Measurements from ENCODE around the gene MLN.
A peak's percentile ranks its signal among the peaks of the same experiment; 100 is the strongest.

The MLN gene

DNA sequence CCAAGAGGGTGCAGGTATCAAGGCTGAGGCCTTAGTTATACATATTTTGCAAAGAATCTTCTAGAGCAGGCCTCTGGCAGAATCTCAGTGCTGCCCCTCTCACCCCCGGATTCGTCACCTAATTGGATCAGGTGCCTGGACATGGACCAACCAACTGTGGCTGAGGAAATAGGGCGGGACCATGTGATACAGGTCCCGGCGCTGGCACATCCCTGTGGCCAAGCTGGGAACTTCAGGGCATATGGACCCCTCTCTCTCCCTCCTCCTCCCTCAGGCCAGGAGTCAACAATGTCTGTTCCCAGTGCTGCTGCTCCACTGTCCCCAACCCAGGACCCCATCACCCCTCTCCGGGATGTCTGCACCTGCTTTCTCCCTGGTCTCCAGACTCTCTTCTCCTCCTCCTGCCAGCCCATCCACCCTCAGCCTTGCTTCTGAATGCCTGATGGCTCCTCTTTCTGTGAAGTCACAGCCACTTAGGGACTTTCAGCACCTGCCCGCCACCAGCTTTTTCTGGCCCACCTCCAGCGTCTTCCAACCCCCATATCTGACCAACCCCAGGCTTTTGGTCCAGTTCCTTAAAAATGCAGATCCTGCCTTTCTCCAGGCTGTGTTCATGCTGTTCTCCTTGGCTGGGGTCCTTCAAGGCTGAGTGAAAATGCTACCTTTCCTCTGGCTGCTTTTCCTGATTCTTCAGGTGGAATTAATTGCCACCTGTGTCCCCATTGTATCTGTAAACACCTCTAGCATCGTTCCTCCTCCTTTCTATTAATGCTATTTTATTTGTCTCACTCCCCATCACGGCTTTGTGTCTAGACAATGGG lies 19.0 kb upstream of the MLN start:
- Histone ChIP-seq H3K9ac (ENCODE audit: low read length) (no peak overlapping the region), H3K9me3 (ENCODE audit: control insufficient read depth, insufficient read depth, low read depth, low read length) (no peaks in the 10 kb centered on the region), H3K36me3 (ENCODE audit: control insufficient read depth, insufficient read depth, low read length) (no peaks in the 10 kb centered on the region), H3K4me1 (ENCODE audit: control insufficient read depth, insufficient read depth, low read length) (peaks cover 20% of the 10 kb centered on the region), H3K27me3 (ENCODE audit: control insufficient read depth, insufficient read depth, low read length) (peaks cover 2% of the 10 kb centered on the region; the same call in 1 of the 2 replicates), H3K4me3 (ENCODE audit: low read depth, low read length) (no peak overlapping the region), H3K27ac (ENCODE audit: low read depth, low read length) (no peak overlapping the region)

DNA sequence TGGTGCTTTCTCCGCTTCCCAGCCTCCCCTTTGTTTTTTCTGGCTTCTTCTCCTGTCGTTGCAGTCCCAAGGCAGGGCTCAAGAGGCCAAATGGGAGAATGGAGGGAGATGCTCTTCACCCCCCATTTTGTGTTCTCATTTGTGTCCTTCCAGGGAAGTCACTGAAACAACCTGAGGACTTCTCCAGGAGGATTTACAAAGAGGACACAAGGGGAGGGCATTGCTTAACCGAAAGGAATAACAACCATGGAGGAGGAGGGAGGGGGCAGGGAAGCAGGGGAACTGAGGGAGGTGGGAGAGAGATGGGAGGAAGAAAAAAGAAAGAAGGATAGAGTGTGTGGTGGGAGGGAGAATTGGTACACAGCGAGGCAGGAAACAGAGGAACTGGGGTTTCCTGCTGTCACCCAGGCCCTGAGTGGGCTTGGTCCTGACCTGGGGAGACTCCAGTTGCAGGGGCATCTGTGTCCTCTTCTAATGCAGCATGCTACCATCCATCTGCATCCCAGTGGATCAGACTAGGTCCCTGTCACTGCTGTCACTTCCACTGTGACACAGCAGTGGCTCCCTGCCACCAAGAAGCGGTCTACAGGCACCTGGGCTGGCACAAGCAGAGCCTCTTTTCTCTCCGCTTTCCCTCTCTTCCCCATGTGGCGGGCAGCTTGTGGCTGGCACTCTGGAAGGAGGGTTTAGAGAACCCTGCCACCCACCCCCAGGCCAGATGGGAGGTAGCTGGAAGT lies 17.1 kb upstream of the MLN start:
- no peaks in the 10 kb centered on the region for H3K9me3 ChIP-seq (ENCODE audit: control insufficient read depth, insufficient read depth, low read depth, low read length)
- H3K4me1 ChIP-seq (ENCODE audit: control insufficient read depth, insufficient read depth, low read length): peaks cover 16% of the 10 kb centered on the region
- H3K27ac ChIP-seq (ENCODE audit: low read depth, low read length): no peak overlapping the region
- peaks cover 2% of the 10 kb centered on the region; the same call in 1 of the 2 replicates for H3K27me3 ChIP-seq (ENCODE audit: control insufficient read depth, insufficient read depth, low read length)
- H3K36me3 ChIP-seq (ENCODE audit: control insufficient read depth, insufficient read depth, low read length): no peaks in the 10 kb centered on the region
- H3K9ac ChIP-seq (ENCODE audit: low read length): no peak overlapping the region
- no peak overlapping the region for H3K4me3 ChIP-seq (ENCODE audit: low read depth, low read length)

DNA sequence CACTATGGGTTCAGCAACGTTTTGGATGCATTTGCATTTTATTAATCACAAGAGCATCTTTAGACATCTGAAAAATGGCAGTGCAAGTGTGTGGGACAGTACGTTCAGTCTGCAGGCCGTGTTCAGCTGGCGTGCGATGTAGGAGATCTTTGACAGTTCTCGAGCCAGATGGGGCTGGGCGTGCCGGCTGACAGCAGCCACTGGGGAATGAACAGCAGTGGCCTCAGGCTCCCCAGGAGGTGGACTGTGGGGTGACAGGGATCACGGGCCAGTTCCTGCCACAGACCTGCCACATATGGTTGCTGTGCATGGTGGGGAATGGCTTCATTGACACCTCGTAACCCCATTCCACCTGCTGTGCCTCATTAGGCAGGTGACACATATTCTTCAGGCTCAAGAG lies 16.4 kb upstream of the MLN start:
- Histone ChIP-seq H3K9ac (ENCODE audit: low read length) (no peak overlapping the region), H3K9me3 (ENCODE audit: control insufficient read depth, insufficient read depth, low read depth, low read length) (no peaks in the 10 kb centered on the region), H3K4me3 (ENCODE audit: low read depth, low read length) (no peak overlapping the region), H3K27me3 (ENCODE audit: control insufficient read depth, insufficient read depth, low read length) (peaks cover 2% of the 10 kb centered on the region; the same call in 1 of the 2 replicates), H3K4me1 (ENCODE audit: control insufficient read depth, insufficient read depth, low read length) (peaks cover 21% of the 10 kb centered on the region), H3K27ac (ENCODE audit: low read depth, low read length) (no peak overlapping the region), H3K36me3 (ENCODE audit: control insufficient read depth, insufficient read depth, low read length) (no peaks in the 10 kb centered on the region)

DNA sequence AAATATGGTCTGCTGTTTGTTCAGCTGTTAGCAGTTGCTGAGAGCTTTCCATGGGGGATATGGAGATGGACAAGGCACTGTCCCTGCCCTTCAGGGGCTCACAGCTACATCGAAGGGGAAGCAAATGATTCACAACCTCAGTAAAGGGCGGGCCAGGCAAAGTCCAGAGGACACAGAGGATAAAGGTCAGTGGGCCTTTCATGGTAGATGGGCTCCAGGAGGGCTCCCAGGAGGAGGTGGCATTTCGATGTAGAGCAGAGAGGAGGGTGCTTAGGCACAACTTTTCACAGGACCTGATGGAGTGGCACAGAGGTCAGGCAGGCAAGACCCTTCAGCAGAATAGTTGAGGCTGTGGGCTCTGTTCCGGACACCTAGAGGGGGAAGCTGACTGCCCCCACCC lies 15.2 kb upstream of the MLN start:
- H3K27ac ChIP-seq (ENCODE audit: low read depth, low read length): no peak overlapping the region
- peaks cover 26% of the 10 kb centered on the region for H3K4me1 ChIP-seq (ENCODE audit: control insufficient read depth, insufficient read depth, low read length)
- H3K4me3 ChIP-seq (ENCODE audit: low read depth, low read length): no peak overlapping the region
- H3K36me3 ChIP-seq (ENCODE audit: control insufficient read depth, insufficient read depth, low read length): no peaks in the 10 kb centered on the region
- peaks cover 2% of the 10 kb centered on the region; the same call in 1 of the 2 replicates for H3K27me3 ChIP-seq (ENCODE audit: control insufficient read depth, insufficient read depth, low read length)
- H3K9me3 ChIP-seq (ENCODE audit: control insufficient read depth, insufficient read depth, low read depth, low read length): no peaks in the 10 kb centered on the region
- no peak overlapping the region for H3K9ac ChIP-seq (ENCODE audit: low read length)

DNA sequence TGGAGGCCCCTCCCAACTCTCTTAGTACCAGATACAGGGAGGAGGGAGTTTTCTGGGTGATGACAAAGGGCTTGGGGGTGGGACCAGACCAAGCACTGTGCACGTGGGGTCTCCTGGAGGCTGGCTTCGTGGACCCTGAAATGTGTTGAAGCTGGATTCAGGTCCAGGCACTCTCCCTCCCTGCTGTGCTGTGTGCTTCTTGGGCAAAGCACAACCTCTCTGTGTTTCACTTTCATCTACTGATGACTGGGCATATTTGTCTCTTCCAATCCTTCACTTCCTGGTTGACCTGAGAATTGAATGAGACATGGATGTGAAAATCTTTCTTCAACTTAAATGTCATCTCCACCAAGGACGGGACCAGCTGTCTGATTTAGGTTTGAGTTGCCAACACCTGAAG lies 14.5 kb upstream of the MLN start:
- H3K36me3 ChIP-seq (ENCODE audit: control insufficient read depth, insufficient read depth, low read length): no peaks in the 10 kb centered on the region
- peaks cover 2% of the 10 kb centered on the region; the same call in 1 of the 2 replicates for H3K27me3 ChIP-seq (ENCODE audit: control insufficient read depth, insufficient read depth, low read length)

DNA sequence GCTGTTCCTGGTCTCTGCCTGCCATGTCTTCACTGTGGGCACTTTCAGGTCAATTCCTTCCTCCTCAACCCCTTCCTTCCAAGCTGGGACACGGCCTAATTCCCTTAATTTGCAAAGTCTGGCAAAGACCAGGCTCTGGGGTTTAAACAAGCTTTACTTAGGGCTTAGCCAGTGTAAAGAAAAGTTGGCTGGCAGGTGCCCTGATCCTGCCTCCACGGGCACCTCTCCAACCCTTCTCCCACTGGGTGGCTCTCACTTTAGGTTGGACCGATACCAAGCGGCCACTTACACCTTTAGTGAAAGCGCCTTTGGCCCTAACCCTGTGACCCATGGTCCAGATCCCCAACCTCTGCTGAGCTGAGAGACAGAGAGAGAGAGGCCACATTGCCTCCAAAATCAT lies 13.7 kb upstream of the MLN start:
- Histone ChIP-seq H3K27me3 (ENCODE audit: control insufficient read depth, insufficient read depth, low read length) (peaks cover 2% of the 10 kb centered on the region; the same call in 1 of the 2 replicates), H3K4me3 (ENCODE audit: low read depth, low read length) (no peak overlapping the region)

More for the DNA sequence above, 14.5 kb upstream of the MLN start:
- no peak overlapping the region for H3K4me3 ChIP-seq (ENCODE audit: low read depth, low read length)
- H3K27ac ChIP-seq (ENCODE audit: low read depth, low read length): no peak overlapping the region
- no peaks in the 10 kb centered on the region for H3K9me3 ChIP-seq (ENCODE audit: control insufficient read depth, insufficient read depth, low read depth, low read length)
- no peak overlapping the region for H3K9ac ChIP-seq (ENCODE audit: low read length)
- peaks cover 33% of the 10 kb centered on the region for H3K4me1 ChIP-seq (ENCODE audit: control insufficient read depth, insufficient read depth, low read length)

DNA sequence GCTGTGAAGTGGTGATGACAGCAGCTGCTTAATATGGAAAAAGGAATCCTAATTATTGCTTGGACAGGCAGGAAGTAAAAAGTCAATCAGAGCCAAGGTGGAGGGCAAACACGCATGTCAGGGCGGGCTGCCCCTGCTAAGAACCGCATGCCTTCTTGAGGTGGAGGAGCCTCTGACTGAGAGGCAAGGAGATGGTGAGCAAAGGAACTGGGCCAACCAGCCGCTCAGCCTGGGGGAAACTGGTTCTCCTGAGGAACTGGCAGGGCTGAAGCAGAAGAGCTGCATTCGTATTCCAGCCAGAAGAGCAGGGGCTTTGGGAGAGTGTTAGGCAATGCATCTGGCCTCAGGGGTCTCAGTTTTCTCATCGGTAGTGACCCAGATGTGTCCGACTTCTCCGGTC lies 13.1 kb upstream of the MLN start:
- Histone ChIP-seq H3K9ac (ENCODE audit: low read length) (no peak overlapping the region), H3K36me3 (ENCODE audit: control insufficient read depth, insufficient read depth, low read length) (no peaks in the 10 kb centered on the region), H3K27me3 (ENCODE audit: control insufficient read depth, insufficient read depth, low read length) (peaks cover 2% of the 10 kb centered on the region; the same call in 1 of the 2 replicates), H3K9me3 (ENCODE audit: control insufficient read depth, insufficient read depth, low read depth, low read length) (no peaks in the 10 kb centered on the region), H3K4me1 (ENCODE audit: control insufficient read depth, insufficient read depth, low read length) (peaks cover 39% of the 10 kb centered on the region), H3K4me3 (ENCODE audit: low read depth, low read length) (no peak overlapping the region), H3K27ac (ENCODE audit: low read depth, low read length) (no peak overlapping the region)

More for the DNA sequence above, 13.7 kb upstream of the MLN start:
- Histone ChIP-seq H3K9ac (ENCODE audit: low read length) (no peak overlapping the region), H3K9me3 (ENCODE audit: control insufficient read depth, insufficient read depth, low read depth, low read length) (no peaks in the 10 kb centered on the region), H3K27ac (ENCODE audit: low read depth, low read length) (no peak overlapping the region), H3K4me1 (ENCODE audit: control insufficient read depth, insufficient read depth, low read length) (peaks cover 33% of the 10 kb centered on the region), H3K36me3 (ENCODE audit: control insufficient read depth, insufficient read depth, low read length) (no peaks in the 10 kb centered on the region)

DNA sequence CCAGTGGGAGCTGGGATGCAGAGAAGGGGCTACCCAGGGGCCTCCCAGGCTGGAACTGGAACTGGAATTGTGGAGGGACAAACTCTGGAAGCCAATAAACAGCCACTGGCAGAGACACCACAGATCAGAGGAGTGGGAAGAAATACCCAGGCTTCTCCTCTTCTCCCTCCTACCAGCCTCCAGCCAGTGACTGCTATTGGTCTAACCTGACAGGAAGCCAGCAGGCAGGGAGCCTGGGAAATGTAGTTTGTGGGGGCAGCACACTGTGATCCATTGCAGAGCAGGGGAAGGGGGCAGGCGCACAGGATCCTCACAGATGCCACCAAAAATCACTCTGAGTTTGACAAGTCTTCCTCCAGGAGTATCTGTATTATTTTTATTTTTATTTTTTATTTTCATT lies 12.1 kb upstream of the MLN start:
- Histone ChIP-seq H3K27me3 (ENCODE audit: control insufficient read depth, insufficient read depth, low read length) (no peaks in the 10 kb centered on the region), H3K27ac (ENCODE audit: low read depth, low read length) (no peak overlapping the region), H3K36me3 (ENCODE audit: control insufficient read depth, insufficient read depth, low read length) (no peaks in the 10 kb centered on the region), H3K9me3 (ENCODE audit: control insufficient read depth, insufficient read depth, low read depth, low read length) (no peaks in the 10 kb centered on the region), H3K9ac (ENCODE audit: low read length) (no peak overlapping the region), H3K4me1 (ENCODE audit: control insufficient read depth, insufficient read depth, low read length) (peaks cover 49% of the 10 kb centered on the region), H3K4me3 (ENCODE audit: low read depth, low read length) (no peak overlapping the region)

DNA sequence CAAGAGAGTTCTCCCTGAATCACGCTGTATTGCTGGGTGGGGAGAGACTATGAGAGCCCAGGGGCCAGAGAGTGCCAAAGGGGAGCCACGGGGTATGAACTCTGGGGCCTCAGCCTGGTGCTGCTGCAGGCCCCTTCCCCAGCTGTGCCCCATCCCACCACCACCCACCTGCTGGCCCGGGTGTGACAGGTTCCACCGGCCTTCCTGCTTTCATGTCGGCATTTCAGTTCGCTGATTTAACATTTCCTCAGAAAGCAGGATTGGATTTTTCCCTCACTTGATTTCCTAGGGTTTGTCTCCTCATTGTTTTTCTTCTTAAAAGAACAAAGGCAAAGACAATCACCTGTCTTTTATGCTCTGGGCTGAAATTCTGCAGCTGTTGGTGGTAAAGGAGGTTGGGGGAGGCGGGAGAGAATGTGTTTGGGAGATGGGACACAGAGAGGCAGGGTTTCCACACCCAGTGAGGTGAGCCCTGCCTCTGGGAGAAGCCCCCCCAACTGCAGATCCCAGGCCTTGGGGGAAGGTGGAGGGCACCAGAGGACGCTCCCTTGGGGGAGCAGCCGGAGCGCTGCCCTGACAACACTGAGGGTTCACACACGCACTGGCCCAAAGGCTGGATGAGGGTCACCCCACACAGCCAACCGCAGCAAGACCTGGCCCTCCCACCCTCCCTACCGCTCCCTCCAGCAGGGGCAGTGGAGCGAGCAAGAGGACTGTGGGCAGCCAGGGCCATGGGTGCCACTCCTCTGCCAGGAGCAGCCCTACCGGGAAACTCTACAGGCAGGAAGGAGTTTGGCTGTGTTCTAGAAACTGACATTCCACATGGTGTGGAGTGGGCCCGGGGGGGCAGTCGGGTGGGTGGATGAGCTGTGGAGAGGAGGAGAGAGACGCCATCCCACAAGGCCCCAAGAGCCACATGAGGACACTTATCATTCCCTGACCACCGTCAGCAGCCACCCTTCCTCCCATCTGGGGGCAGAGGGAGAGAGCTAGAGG lies 10.5 kb upstream of the MLN start:
- no peaks in the 10 kb centered on the region for H3K36me3 ChIP-seq (ENCODE audit: control insufficient read depth, insufficient read depth, low read length)
- no peaks in the 10 kb centered on the region for H3K27me3 ChIP-seq (ENCODE audit: control insufficient read depth, insufficient read depth, low read length)
- 0 out of 2 replicates have a peak overlapping the region, but pooled peaks have one; percentile 0 for H3K4me3 ChIP-seq (ENCODE audit: low read depth, low read length)
- peak overlapping the region; percentile 82 for H3K9ac ChIP-seq (ENCODE audit: low read length)
- peak overlapping the region; percentile 74; the same call in 1 of the 2 replicates for H3K27ac ChIP-seq (ENCODE audit: low read depth, low read length)
- peaks cover 58% of the 10 kb centered on the region for H3K4me1 ChIP-seq (ENCODE audit: control insufficient read depth, insufficient read depth, low read length)
- no peaks in the 10 kb centered on the region for H3K9me3 ChIP-seq (ENCODE audit: control insufficient read depth, insufficient read depth, low read depth, low read length)

DNA sequence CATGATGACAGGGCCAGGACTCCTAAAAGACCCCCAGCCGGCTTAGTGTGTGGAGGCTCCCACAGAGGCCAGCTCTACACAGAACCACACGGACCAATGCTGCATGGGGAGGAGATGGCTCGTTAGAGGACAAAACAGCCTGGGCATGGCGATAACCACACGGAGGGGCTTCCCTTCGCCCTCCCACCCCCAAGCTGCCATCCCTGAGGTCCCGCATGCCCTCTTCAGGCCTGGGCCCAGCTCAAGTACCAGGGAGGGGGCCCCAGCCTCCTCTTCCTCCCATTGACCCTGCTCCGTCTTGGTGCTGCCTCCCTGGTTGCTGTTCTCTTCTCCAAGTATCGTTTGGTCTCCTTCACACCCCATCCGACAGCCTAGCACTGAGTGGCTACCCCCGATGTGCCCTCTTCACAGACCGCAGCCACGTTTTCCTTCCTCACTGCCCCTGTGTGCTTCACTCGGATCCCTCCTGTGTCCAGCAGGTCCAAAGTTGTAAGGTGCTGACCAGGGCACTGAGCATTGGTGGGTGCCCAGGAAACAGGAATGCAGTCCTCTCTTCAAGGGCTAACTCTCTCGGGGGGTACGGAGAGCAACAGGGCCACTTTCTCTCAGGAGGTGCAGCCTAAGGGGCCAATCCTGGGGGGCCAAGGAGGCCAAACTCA lies 9.6 kb upstream of the MLN start:
- H3K9ac ChIP-seq (ENCODE audit: low read length): peak overlapping the region; percentile 82
- no peaks in the 10 kb centered on the region for H3K9me3 ChIP-seq (ENCODE audit: control insufficient read depth, insufficient read depth, low read depth, low read length)
- 0 out of 2 replicates have a peak overlapping the region, but pooled peaks have one; percentile 5 for H3K4me3 ChIP-seq (ENCODE audit: low read depth, low read length)
- peaks cover 67% of the 10 kb centered on the region for H3K4me1 ChIP-seq (ENCODE audit: control insufficient read depth, insufficient read depth, low read length)
- H3K36me3 ChIP-seq (ENCODE audit: control insufficient read depth, insufficient read depth, low read length): no peaks in the 10 kb centered on the region
- H3K27me3 ChIP-seq (ENCODE audit: control insufficient read depth, insufficient read depth, low read length): no peaks in the 10 kb centered on the region
- peak overlapping the region; percentile 74; the same call in 1 of the 2 replicates for H3K27ac ChIP-seq (ENCODE audit: low read depth, low read length)

All from HUES6 (cell line).